Measurements from ENCODE around the gene RPL35.
A peak's percentile ranks its signal among the peaks of the same experiment; 100 is the strongest.

RPL35 gene

GRCh38 chr9:124818431-124819281 is 43.1 kb downstream of the RPL35 start:
- DNase-seq (ENCODE audit: low spot score) = peak; percentile 46

GRCh38 chr9:124815601-124816000 is 46.2 kb downstream of the RPL35 start:
- no peak for DNase-seq (ENCODE audit: low spot score)

- DNase-seq (ENCODE audit: low spot score) = no peak
Measured at GRCh38 chr9:124814164-124814535, 47.6 kb downstream of the RPL35 start.

- DNase-seq (ENCODE audit: low spot score) = no peak
Measured at GRCh38 chr9:124813501-124814163, 48.1 kb downstream of the RPL35 start.

- DNase-seq (ENCODE audit: low spot score) = no peak
Measured at GRCh38 chr9:124813041-124813440, 48.7 kb downstream of the RPL35 start.

GRCh38 chr9:124812441-124812876 is 49.3 kb downstream of the RPL35 start:
- peak; percentile 60 for DNase-seq (ENCODE audit: low spot score)

GRCh38 chr9:124810663-124811355 is 50.9 kb downstream of the RPL35 start:
- peak; percentile 95 for DNase-seq (ENCODE audit: low spot score)

- DNase-seq (ENCODE audit: low spot score) = no peak
Measured at GRCh38 chr9:124809741-124810500, 51.8 kb downstream of the RPL35 start.

GRCh38 chr9:124809211-124809610 is 52.5 kb downstream of the RPL35 start:
- no peak for DNase-seq (ENCODE audit: low spot score)

GRCh38 chr9:124808246-124808956 is 53.4 kb downstream of the RPL35 start:
- no peak for DNase-seq (ENCODE audit: low spot score)

Data from iPS-NIHi11 (cell line).